ENCODE data around the gene MYT1. TPM values are rescaled to one million over a fixed set of nuclear protein-coding genes. Genes with fewer than 3 reads are reported as not detected.
"Not testable (repeated sequence)": the region's sequence is repeated elsewhere in the genome, so short reads cannot be mapped to it uniquely, and the experiment has no call there.

The MYT1 gene
- total and polyA plus RNA-seq, 2 of the 8 experiments (the other 6 are each of a cell fraction or from before 2014, with no cell fraction given): 0.63 to 2.0 TPM

GRCh38 chr20:64285579-64286446 is 121.6 kb downstream of the MYT1 start:
- H2BK12ac ChIP-seq (ENCODE audit: low read depth, low read length); H4K8ac ChIP-seq (ENCODE audit: extremely low read depth, insufficient read depth, low read length); H3K79me2 ChIP-seq (ENCODE audit: control insufficient read depth in 1 of 2, insufficient read depth in 2 of 2, low read length in 2 of 2); H2AFZ ChIP-seq (ENCODE audit: low read length); H3K36me3 ChIP-seq (ENCODE audit: control insufficient read depth in 2 of 4, insufficient read depth in 4 of 4, low read length in 3 of 4); H3K4me3 ChIP-seq (ENCODE audit: extremely low read depth in 1 of 4, insufficient read depth in 2 of 4, low read depth in 3 of 4, low read length in 4 of 4); FAIRE-seq; H2AK5ac ChIP-seq (ENCODE audit: low read depth, low read length); H4K20me1 ChIP-seq (replicated peaks in 1 of 2; ENCODE audit: control insufficient read depth in 1 of 2, insufficient read depth in 2 of 2, low read length in 2 of 2); H3K79me1 ChIP-seq (ENCODE audit: low read depth, low read length); H4K91ac ChIP-seq (replicated peaks; ENCODE audit: insufficient read length, low read length); H3K27ac ChIP-seq (ENCODE audit: low read depth, low read length); H3K18ac ChIP-seq (ENCODE audit: extremely low read depth, low read length); H2BK20ac ChIP-seq (ENCODE audit: low read length); H4K5ac ChIP-seq (ENCODE audit: insufficient read length, low read depth, low read length); H3K23ac ChIP-seq (ENCODE audit: insufficient read length); H2BK120ac ChIP-seq (replicated peaks; ENCODE audit: low read depth, low read length); H3K14ac ChIP-seq (ENCODE audit: insufficient read length); H3K4me1 ChIP-seq (replicated peaks in 1 of 4; ENCODE audit: control insufficient read depth in 3 of 4, insufficient read depth in 4 of 4, low read length in 3 of 4); POLR2A ChIA-PET (ENCODE audit: partially characterized antibody); H3K4me2 ChIP-seq (ENCODE audit: insufficient read depth in 1 of 2, low read depth in 2 of 2, low read length in 2 of 2); H3K27me3 ChIP-seq (replicated peaks in 1 of 4; ENCODE audit: control insufficient read depth in 3 of 4, extremely low read depth in 1 of 4, insufficient read depth in 3 of 4, low read length in 3 of 4); H3K9ac ChIP-seq (replicated peaks in 1 of 4; ENCODE audit: extremely low read depth in 1 of 4, low read depth in 3 of 4, low read length in 3 of 4); H2BK5ac ChIP-seq (ENCODE audit: low read depth, low read length); H3K4ac ChIP-seq (replicated peaks; ENCODE audit: insufficient read length, low read depth, low read length); H2BK15ac ChIP-seq (ENCODE audit: low read length); H3K56ac ChIP-seq (replicated peaks; ENCODE audit: insufficient read length, low read depth, low read length): not testable (repeated sequence)
- Histone ChIP-seq H3K9me3 (ENCODE audit: insufficient read depth in 2 of 2, low read depth in 1 of 2, low read length in 1 of 2) (peaks cover 29 to 47% of the 10 kb centered on the region in 2 experiments), H3K23me2 (ENCODE audit: low read depth, low read length) (peaks cover 10% of the 10 kb centered on the region; the same call in 1 of the 2 replicates)
- DNase-seq (ENCODE audit: low read depth in 1 of 2, low spot score in 2 of 2): peak; percentile 46 to 92
- WGBS, 2 experiments (ENCODE audit: extremely low coverage in 1 of 2, insufficient coverage in 1 of 2, insufficient read length in 1 of 2, insufficient replicate concordance in 2 of 2, low coverage in 1 of 2, low lambda C conversion rate in 2 of 2, missing lambda C conversion rate in 1 of 2): 69% methylated on average over 21 of the region's 46 CpGs; no CpG with 5 or more reads in 1 of the 2 experiments
- CTCF ChIA-PET (ENCODE audit: partially characterized antibody): interaction anchor here (1.0 to 1.8 kb wide), 5 partner anchors 33 to 170 kb away, joined by 4 to 7 read pairs (median 5); no protein-coding TSS in a partner anchor
- TF ChIP-seq RAD21 (IDR thresholded peaks at IDR 0.05 in 1 of 2, conservative IDR thresholded peaks at IDR 0.05 in 1 of 2; ENCODE audit: low read depth in 2 of 2, low read length in 2 of 2): peak; percentile 60 to 68
- TF ChIP-seq NANOG (IDR thresholded peaks at IDR 0.05; ENCODE audit: insufficient read depth, low read depth, low read length, poor library complexity, severe bottlenecking): peak; percentile 39
- TF ChIP-seq YY1 (IDR thresholded peaks at IDR 0.05; ENCODE audit: low read depth, low read length): 0 out of 2 replicates have a peak, but pooled peaks have one; percentile 31
- TF ChIP-seq CEBPB (IDR thresholded peaks at IDR 0.05; ENCODE audit: low read depth, low read length): peak; percentile 46; the same call in 1 of the 2 replicates
- TF ChIP-seq POLR2AphosphoS5 (IDR thresholded peaks at IDR 0.05; ENCODE audit: low read depth, low read length): peak; percentile 58
- TF ChIP-seq TAF7 (optimal IDR thresholded peaks at IDR 0.05; ENCODE audit: borderline replicate concordance, low read depth, low read length): peak; percentile 93
- peak; percentile 90; the same call in 1 of the 2 replicates for TF ChIP-seq TCF12 (IDR thresholded peaks at IDR 0.05; ENCODE audit: low read depth, low read length)
- TF ChIP-seq JUND (IDR thresholded peaks at IDR 0.05; ENCODE audit: low read length): 0 out of 2 replicates have a peak, but pooled peaks have one; percentile 24
- TF ChIP-seq CTCF (IDR thresholded peaks at IDR 0.05; ENCODE audit: control extremely low read depth in 1 of 3, insufficient read depth in 1 of 3, low read depth in 1 of 3, low read length in 3 of 3): peak; percentile 80 to 98 (median 92)

Data from H1 (cell line).